GM23338 (cell line): Measurements from ENCODE around the gene PRDM2. TPM values are rescaled to one million over a fixed set of nuclear protein-coding genes. Genes with fewer than 3 reads are reported as not detected.

Experiments used
- ATAC-seq: fragments of 200-7000 bp; cut with Tn5 transposase; 3 replicates; pipeline ENCODE4 v1.9.1; 2020
- DNase-seq: peaks from one replicate; pipeline ENCODE4 v3.0.0-alpha.2; 2015; ENCODE audit warnings: low spot score
- H2AFZ ChIP-seq: fragments of 200-600 bp; sonication (generic); 2 replicates; pipeline ENCODE4 v1.8.0; 2016; ENCODE audit warnings: antibody characterized with exemption, mild to moderate bottlenecking, moderate library complexity
- H3F3A ChIP-seq: fragments of 200-600 bp; sonication (generic); replicated peaks from 2 replicates; pipeline ENCODE4 v1.8.0; 2017; ENCODE audit warnings: antibody characterized with exemption, mixed run types, low read depth
- H3K27ac ChIP-seq: fragments of 200-600 bp; sonication (generic); 2 replicates; pipeline ENCODE4 v1.6.1; 2016; ENCODE audit warnings: low read depth
- H3K27me3 ChIP-seq: fragments of 200-600 bp; sonication (generic); 2 replicates; pipeline ENCODE4 v1.8.0; 2016; ENCODE audit warnings: mild to moderate bottlenecking, mixed run types, moderate library complexity; ENCODE audit not compliant: insufficient read depth
- H3K36me3 ChIP-seq: fragments of 200-600 bp; sonication (generic); 2 replicates; pipeline ENCODE4 v1.8.0; 2016; ENCODE audit warnings: mild to moderate bottlenecking; ENCODE audit not compliant: insufficient read depth
- H3K4me1 ChIP-seq: fragments of 200-600 bp; sonication (generic); 2 replicates; pipeline ENCODE4 v1.8.0; 2016; ENCODE audit warnings: mild to moderate bottlenecking, moderate library complexity; ENCODE audit not compliant: insufficient read depth
- H3K4me2 ChIP-seq: fragments of 200-600 bp; sonication (generic); 2 replicates; pipeline ENCODE4 v1.7.1; 2017; ENCODE audit warnings: mixed run types
- H3K4me3 ChIP-seq: fragments of 200-600 bp; sonication (generic); 2 replicates; pipeline ENCODE4 v1.6.1; 2016; ENCODE audit warnings: mixed run types
- H3K79me2 ChIP-seq: fragments of 200-600 bp; sonication (generic); replicated peaks from 2 replicates; pipeline ENCODE4 v1.8.0; 2017; ENCODE audit warnings: mild to moderate bottlenecking; ENCODE audit not compliant: insufficient read depth
- H3K9me2 ChIP-seq: fragments of 200-600 bp; sonication (generic); 2 replicates; pipeline ENCODE4 v1.8.0; 2017; ENCODE audit not compliant: insufficient read depth
- H4K20me1 ChIP-seq: fragments of 200-600 bp; sonication (generic); replicated peaks from 2 replicates; pipeline ENCODE4 v1.8.0; 2017; ENCODE audit warnings: mild to moderate bottlenecking; ENCODE audit not compliant: insufficient read depth
- H3K27ac Mint-ChIP-seq: 2 replicates; pipeline ENCODE4 v1.8.0; 2020; ENCODE audit warnings: inconsistent platforms, mild to moderate bottlenecking, moderate library complexity, mixed read lengths
- H3K27me3 Mint-ChIP-seq: 3 replicates; pipeline ENCODE4 v1.8.0; 2022; ENCODE audit warnings: low read depth, mild to moderate bottlenecking, moderate library complexity, mixed read lengths, inconsistent platforms; ENCODE audit not compliant: insufficient read depth, poor library complexity
- H3K36me3 Mint-ChIP-seq: 3 replicates; pipeline ENCODE4 v1.8.0; 2021; ENCODE audit warnings: low read depth, mild to moderate bottlenecking, inconsistent platforms, moderate library complexity, mixed read lengths
- H3K4me1 Mint-ChIP-seq: 3 replicates; pipeline ENCODE4 v1.8.0; 2020; ENCODE audit warnings: mild to moderate bottlenecking, inconsistent platforms, mixed read lengths
- H3K4me3 Mint-ChIP-seq: 3 replicates; pipeline ENCODE4 v1.8.0; 2021; ENCODE audit warnings: moderate library complexity, mild to moderate bottlenecking, inconsistent platforms, mixed read lengths
- H3K9me3 Mint-ChIP-seq: 3 replicates; pipeline ENCODE4 v1.8.0; 2020; ENCODE audit warnings: moderate library complexity, mild to moderate bottlenecking, inconsistent platforms, mixed read lengths
- CREB1 ChIP-seq: fragments of 250-450 bp; sonication (Bioruptor Pico); IDR thresholded peaks from 2 replicates; pipeline ENCODE4 v1.5.0; 2020; ENCODE audit warnings: low read depth, mild to moderate bottlenecking, moderate library complexity
- CTCF ChIP-seq, 2 experiments: fragments of 200-600 bp in 1 of 2; sonication (generic) in 1 of 2; conservative IDR thresholded peaks; 2 replicates each; pipeline versions ENCODE4 v1.5.1 to v1.6.1; 2016 to 2017; ENCODE audit warnings: antibody characterized with exemption in 2 of 2, low read depth in 2 of 2, mild to moderate bottlenecking in 2 of 2, moderate library complexity in 1 of 2
- JUNB ChIP-seq: IDR thresholded peaks from one replicate; pipeline ENCODE4 v1.6.1; 2016; ENCODE audit warnings: antibody characterized with exemption; ENCODE audit not compliant: unreplicated experiment
- POLR2AphosphoS5 ChIP-seq: IDR thresholded peaks from 2 replicates; pipeline ENCODE4 v1.6.1; 2016; ENCODE audit warnings: antibody characterized with exemption, low read depth
- STAT1 ChIP-seq: IDR thresholded peaks from one replicate; pipeline ENCODE4 v1.6.1; 2016; ENCODE audit warnings: antibody characterized with exemption; ENCODE audit not compliant: unreplicated experiment
- polyA plus RNA-seq: library from polyadenylated mRNA; unstranded; fragments of >200 nt; fragmentation: Nextera tagmentation; extraction: Ambion mirVana; gene quantifications from 2 replicates; pipeline ENCODE4 v1.2.1, GENCODE V29; 2016
- total RNA-seq: library from RNA; depleted of rRNA; stranded (reverse); fragments of >200 nt; shearing (Covaris generic); gene quantifications from 2 replicates; pipeline ENCODE4 v1.2.3, GENCODE V29; 2014
- TF ChIP-seq, protein P1 (sequence below): fragments of 250-450 bp; sonication (Bioruptor Pico); IDR thresholded peaks from 2 replicates; pipeline ENCODE4 v1.5.0; 2020; ENCODE audit warnings: mild to moderate bottlenecking, moderate library complexity

Gene PRDM2
- total and polyA plus RNA-seq, 2 experiments from 2014 or later, result 11.6 to 28.3 TPM

DNA sequence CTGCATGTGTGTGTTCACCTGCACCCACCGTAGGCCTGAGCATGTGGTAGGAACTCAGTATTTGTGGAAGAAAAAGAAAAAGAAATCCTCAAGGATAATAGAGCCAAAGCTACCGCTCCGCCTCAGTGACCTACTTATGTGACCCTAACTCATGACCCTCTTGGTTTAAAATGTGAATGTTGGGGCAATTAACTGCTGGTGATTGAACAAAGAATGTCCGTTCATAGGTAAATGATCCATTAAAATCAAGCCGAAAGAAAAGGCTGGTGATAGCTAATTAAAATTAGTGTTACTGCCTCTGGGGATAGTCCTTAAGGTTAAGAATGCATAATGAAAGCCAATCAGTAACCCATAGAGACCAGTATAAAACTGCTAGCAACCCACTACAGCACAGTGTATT lies 98.1 kb downstream of the PRDM2 start (continued):
- TF ChIP-seq CREB1 (CRISPR knock-in tag), result no peak

- no peaks in the 10 kb centered on the region; the same call in 1 of the 2 replicates for H3K9me2 ChIP-seq
- peaks cover 34% of the 10 kb centered on the region for H3K4me1 Mint-ChIP-seq
These were observed 99.7 kb downstream of the PRDM2 start for GRCh38 chr1:13799502-13800283.

GRCh38 chr1:13801232-13801631 lies 101.2 kb downstream of the PRDM2 start:
- no peak overlapping the region for H2AFZ ChIP-seq
- H3K27ac Mint-ChIP-seq, result no peak overlapping the region
- no peak overlapping the region for H3K4me3 ChIP-seq
- no peaks in the 10 kb centered on the region; the same call in 2 of the 3 replicates for H3K36me3 Mint-ChIP-seq
- H3K4me3 Mint-ChIP-seq, result no peak overlapping the region
- peaks cover 4% of the 10 kb centered on the region for H4K20me1 ChIP-seq
- H3K36me3 ChIP-seq, result no peaks in the 10 kb centered on the region
- H3K27me3 ChIP-seq, result peaks cover 28% of the 10 kb centered on the region
- H3F3A ChIP-seq, result no peaks in the 10 kb centered on the region
- DNase-seq (no peak), ATAC-seq (no peak)
- H3K4me1 ChIP-seq, result peaks cover 25% of the 10 kb centered on the region
- H3K79me2 ChIP-seq, result no peaks in the 10 kb centered on the region
- TF ChIP-seq CTCF (conservative IDR thresholded peaks at IDR 0.05; ENCODE audit: low read depth in 2 of 2) (no peak), CREB1 (CRISPR knock-in tag) (no peak)
- TF ChIP-seq, protein P1, sequence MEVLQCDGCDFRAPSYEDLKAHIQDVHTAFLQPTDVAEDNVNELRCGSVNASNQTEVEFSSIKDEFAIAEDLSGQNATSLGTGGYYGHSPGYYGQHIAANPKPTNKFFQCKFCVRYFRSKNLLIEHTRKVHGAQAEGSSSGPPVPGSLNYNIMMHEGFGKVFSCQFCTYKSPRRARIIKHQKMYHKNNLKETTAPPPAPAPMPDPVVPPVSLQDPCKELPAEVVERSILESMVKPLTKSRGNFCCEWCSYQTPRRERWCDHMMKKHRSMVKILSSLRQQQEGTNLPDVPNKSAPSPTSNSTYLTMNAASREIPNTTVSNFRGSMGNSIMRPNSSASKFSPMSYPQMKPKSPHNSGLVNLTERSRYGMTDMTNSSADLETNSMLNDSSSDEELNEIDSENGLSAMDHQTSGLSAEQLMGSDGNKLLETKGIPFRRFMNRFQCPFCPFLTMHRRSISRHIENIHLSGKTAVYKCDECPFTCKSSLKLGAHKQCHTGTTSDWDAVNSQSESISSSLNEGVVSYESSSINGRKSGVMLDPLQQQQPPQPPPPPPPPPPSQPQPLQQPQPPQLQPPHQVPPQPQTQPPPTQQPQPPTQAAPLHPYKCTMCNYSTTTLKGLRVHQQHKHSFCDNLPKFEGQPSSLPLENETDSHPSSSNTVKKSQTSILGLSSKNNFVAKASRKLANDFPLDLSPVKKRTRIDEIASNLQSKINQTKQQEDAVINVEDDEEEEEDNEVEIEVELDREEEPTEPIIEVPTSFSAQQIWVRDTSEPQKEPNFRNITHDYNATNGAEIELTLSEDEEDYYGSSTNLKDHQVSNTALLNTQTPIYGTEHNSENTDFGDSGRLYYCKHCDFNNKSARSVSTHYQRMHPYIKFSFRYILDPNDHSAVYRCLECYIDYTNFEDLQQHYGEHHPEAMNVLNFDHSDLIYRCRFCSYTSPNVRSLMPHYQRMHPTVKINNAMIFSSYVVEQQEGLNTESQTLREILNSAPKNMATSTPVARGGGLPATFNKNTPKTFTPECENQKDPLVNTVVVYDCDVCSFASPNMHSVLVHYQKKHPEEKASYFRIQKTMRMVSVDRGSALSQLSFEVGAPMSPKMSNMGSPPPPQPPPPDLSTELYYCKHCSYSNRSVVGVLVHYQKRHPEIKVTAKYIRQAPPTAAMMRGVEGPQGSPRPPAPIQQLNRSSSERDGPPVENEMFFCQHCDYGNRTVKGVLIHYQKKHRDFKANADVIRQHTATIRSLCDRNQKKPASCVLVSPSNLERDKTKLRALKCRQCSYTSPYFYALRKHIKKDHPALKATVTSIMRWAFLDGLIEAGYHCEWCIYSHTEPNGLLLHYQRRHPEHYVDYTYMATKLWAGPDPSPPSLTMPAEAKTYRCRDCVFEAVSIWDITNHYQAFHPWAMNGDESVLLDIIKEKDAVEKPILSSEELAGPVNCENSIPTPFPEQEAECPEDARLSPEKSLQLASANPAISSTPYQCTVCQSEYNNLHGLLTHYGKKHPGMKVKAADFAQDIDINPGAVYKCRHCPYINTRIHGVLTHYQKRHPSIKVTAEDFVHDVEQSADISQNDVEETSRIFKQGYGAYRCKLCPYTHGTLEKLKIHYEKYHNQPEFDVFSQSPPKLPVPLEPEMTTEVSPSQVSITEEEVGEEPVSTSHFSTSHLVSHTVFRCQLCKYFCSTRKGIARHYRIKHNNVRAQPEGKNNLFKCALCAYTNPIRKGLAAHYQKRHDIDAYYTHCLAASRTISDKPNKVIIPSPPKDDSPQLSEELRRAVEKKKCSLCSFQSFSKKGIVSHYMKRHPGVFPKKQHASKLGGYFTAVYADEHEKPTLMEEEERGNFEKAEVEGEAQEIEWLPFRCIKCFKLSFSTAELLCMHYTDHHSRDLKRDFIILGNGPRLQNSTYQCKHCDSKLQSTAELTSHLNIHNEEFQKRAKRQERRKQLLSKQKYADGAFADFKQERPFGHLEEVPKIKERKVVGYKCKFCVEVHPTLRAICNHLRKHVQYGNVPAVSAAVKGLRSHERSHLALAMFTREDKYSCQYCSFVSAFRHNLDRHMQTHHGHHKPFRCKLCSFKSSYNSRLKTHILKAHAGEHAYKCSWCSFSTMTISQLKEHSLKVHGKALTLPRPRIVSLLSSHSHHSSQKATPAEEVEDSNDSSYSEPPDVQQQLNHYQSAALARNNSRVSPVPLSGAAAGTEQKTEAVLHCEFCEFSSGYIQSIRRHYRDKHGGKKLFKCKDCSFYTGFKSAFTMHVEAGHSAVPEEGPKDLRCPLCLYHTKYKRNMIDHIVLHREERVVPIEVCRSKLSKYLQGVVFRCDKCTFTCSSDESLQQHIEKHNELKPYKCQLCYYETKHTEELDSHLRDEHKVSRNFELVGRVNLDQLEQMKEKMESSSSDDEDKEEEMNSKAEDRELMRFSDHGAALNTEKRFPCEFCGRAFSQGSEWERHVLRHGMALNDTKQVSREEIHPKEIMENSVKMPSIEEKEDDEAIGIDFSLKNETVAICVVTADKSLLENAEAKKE, result no peak
- H3K27ac ChIP-seq, result no peak overlapping the region
- H3K27me3 Mint-ChIP-seq, result peaks cover 8% of the 10 kb centered on the region
- no peaks in the 10 kb centered on the region for H3K9me2 ChIP-seq
- H3K9me3 Mint-ChIP-seq, result peaks cover 1% of the 10 kb centered on the region; the same call in 1 of the 3 replicates
- H3K4me1 Mint-ChIP-seq, result peaks cover 34% of the 10 kb centered on the region
- no peak overlapping the region for H3K4me2 ChIP-seq

More at GRCh38 chr1:13799502-13800283, 99.7 kb downstream of the PRDM2 start:
- Histone ChIP-seq H3K36me3 (no peaks in the 10 kb centered on the region), H3F3A (no peaks in the 10 kb centered on the region), H3K4me1 (peaks cover 25% of the 10 kb centered on the region), H3K4me3 (no peak overlapping the region), H3K27ac (no peak overlapping the region), H3K27me3 (peaks cover 30% of the 10 kb centered on the region), H4K20me1 (peaks cover 8% of the 10 kb centered on the region), H3K79me2 (no peaks in the 10 kb centered on the region), H3K4me2 (no peak overlapping the region), H2AFZ (no peak overlapping the region)
- no peak for TF ChIP-seq STAT1
- no peak for TF ChIP-seq JUNB
- no peak for TF ChIP-seq POLR2AphosphoS5
- Mint-ChIP-seq H3K27ac (no peak overlapping the region), H3K4me3 (no peak overlapping the region), H3K27me3 (peaks cover 8% of the 10 kb centered on the region), H3K36me3 (no peaks in the 10 kb centered on the region), H3K9me3 (no peaks in the 10 kb centered on the region)
- no peak for ATAC-seq
- no peak for DNase-seq
